SK-N-MC (cell line): ENCODE data around the gene EDEM1.

ENCODE experiments used
- EZH2 ChIP-seq: fragments of 200-600 bp; sonication (generic); IDR thresholded peaks from one replicate; pipeline ENCODE4 v1.6.1; 2017; ENCODE audit warnings: antibody characterized with exemption
- FOXP2 ChIP-seq: optimal IDR thresholded peaks from 2 replicates; pipeline ENCODE3; 2011; ENCODE audit warnings: mild to moderate bottlenecking, moderate library complexity; ENCODE audit not compliant: insufficient read depth; ENCODE audit errors: extremely low read length, control extremely low read depth
- POLR2AphosphoS5 ChIP-seq: IDR thresholded peaks from 2 replicates; pipeline ENCODE4 v1.6.1; 2012; ENCODE audit warnings: mild to moderate bottlenecking, low read depth, low read length, borderline replicate concordance

DNA sequence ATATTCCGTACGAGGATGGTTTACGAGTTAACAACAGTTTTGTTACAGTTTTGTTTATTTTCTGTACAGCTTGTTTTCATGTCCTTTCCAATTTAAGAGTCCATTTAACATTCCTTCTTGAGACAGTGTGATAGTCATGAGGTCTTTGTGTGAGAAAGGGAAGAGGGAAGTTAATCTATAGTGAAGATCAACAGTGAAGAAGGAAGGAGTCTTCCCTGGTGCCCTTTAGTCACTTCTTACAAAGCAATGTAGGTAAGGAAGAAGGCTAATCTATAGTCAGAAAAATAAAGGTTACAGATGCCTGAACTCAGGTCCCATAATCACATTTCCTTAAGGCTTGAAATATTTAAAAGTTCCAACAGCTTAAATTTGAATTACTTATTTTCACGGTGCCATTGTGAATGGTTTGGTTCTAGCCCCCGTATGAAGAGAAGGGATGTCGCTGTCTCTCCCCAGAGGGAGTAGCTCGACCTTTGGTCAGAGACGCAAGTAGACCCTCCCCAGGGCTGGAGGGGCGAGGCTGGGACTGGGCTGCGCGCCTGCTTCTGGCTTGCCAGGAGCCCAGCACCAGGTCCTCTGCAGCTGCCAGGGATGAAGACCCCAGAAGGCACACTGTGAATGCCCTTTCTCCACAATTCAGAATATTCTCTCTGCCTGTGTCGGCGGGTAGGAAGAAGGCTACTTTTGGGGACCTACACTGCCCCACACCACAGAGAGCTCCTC, 34.9 kb downstream of the EDEM1 start:
- TF ChIP-seq POLR2AphosphoS5 = no peak
- no peak for TF ChIP-seq EZH2
- TF ChIP-seq FOXP2 = no peak
